Heart left ventricle (tissue), 13 donors: ENCODE data around the gene LPIN1.

Source experiments
- POLR2A ChIP-seq, 2 donors: fragments of 450-650 bp; IDR thresholded peaks; one replicate each; pipeline ENCODE4 v1.6.1; 2017; ENCODE audit warnings: antibody characterized with exemption in 2 of 2, mild to moderate bottlenecking in 2 of 2, moderate library complexity in 2 of 2
- TF ChIP-seq, protein P1 (sequence below), 12 donors: fragments of 200-600 bp; sonication (generic) in 4 of 12; IDR thresholded peaks; one replicate each; pipeline versions ENCODE4 v1.5.0 to v1.8.0; 2018 to 2022; ENCODE audit warnings: antibody characterized with exemption in 12 of 12, mild to moderate bottlenecking in 5 of 12
- donor health status: ischemic (EF 13 %, LVEDD 7.1; RV severe dilation, severe dysfunction).
- donor health status: DM: no; HTN: yes; CAD: no.
- donor health status: DM: no; HTN: no; CAD: no.
- donor health status: ischemic (EF 25% LVEDD 6.9; RV normal size, moderate dysfunction).
- donor health status: ischemic (EF 25% LVEDD 5.7; RV mildly dilated, moderate dysfunction).
- donor health status: ischemic (EF 35%, LVEDD 5.7; RV mildly dilated, moderate dysfunction).
- donor health status: nonischemic (EF 11% LVEDD 7.7; RV severe dilation, severe dysfunction).
- donor health status: DM: yes; HTN: yes; CAD: no.
- donor health status: PGD.
- donor health status: ischemic (EF 29% LVEDD 5.4; RV normal size, mild dysfunction).
- donor health status: nonischemic (EF 23%, LVEDD 6.1; RV moderate dilation, normal function).

DNA sequence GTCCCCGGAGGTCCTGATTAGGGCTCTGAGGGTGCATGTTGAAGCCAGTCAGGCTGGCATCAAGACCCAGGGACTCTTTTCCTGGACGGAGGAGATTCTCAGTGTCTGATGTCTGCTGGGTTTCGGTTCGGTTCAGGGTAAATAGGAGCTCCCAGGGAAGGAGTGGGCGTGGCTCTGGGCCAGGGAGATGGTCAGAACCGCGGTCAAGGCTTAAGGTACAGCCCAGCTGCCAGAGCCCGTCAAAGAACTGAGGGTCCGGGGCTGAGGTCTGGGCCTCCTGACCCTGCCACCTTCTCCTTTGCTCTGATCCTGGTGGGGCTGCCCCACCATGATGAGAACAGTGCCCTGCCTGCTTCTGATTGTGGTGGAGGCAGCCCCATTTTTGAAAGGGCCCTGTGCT lies 39.8 kb downstream of the LPIN1 start:
- TF ChIP-seq, protein P1, sequence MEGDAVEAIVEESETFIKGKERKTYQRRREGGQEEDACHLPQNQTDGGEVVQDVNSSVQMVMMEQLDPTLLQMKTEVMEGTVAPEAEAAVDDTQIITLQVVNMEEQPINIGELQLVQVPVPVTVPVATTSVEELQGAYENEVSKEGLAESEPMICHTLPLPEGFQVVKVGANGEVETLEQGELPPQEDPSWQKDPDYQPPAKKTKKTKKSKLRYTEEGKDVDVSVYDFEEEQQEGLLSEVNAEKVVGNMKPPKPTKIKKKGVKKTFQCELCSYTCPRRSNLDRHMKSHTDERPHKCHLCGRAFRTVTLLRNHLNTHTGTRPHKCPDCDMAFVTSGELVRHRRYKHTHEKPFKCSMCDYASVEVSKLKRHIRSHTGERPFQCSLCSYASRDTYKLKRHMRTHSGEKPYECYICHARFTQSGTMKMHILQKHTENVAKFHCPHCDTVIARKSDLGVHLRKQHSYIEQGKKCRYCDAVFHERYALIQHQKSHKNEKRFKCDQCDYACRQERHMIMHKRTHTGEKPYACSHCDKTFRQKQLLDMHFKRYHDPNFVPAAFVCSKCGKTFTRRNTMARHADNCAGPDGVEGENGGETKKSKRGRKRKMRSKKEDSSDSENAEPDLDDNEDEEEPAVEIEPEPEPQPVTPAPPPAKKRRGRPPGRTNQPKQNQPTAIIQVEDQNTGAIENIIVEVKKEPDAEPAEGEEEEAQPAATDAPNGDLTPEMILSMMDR (IDR thresholded peaks at IDR 0.05): no peak
- no peak for TF ChIP-seq POLR2A (IDR thresholded peaks at IDR 0.05)
